ENCODE measurements around the gene CUBN.

Gene CUBN

DNA sequence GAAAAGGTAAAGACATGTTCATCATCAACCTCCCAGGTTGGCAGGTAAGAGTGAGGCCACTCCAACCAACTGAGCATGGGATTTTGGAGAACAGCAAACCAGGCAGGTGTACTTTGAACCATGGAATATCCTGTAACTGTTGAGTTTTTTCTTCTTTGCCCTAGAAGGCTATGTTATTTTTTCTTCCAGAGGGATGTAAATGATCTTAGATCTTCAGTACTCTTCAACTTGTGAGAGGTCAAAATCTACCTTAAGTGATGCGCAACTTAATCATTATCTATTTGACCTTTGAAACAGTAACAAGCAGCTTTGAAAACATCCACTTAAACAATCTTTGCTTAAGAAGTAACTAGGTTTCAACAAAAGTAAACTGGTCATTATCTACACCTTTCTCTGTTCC is at the start of gene CUBN:
CUBN (minus strand) TSS at position 71 of the 400 bp plus-strand sequence; CDS start at position 25, 46 bp downstream.
- DNase-seq = no peak

DNA sequence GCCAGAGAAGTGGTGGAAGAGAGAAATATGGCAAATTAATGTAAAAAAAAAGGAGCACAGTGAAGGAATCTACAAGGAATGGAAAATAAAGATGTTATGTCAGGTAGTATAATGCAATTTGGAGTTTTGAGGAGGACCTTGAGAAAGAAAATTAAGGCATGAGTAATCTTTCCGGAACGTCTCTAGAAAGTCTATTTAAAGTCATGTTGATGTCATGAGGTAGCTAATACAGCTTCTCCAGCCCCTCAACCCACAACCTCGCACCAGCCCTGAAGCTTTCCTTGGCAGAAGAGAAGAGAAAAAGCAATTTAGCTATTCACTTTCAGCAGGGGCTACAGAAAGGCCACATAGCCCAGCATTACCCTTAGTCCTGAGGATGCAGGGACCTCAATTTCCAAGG is 49.4 kb upstream of the CUBN start:
- DNase-seq = no peak

DNA sequence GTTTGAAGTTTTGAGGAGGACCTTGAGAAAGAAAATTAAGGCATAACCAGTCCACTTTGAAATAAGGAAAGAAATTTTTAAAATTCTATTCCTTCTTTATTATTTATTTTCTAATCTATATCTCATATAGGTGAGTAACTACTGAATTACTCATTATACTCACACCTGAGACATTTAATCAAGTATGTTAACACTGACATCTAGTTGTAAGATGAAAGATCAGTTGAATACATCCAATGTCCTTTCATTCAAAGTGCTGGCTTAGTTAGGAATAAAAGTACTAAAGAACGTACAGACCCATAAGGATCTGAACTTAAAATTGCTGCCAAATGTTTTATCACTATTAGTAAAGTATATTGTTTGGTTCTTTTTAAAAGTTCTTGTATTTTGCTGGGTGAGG is 48.4 kb upstream of the CUBN start:
- DNase-seq = no peak

DNA sequence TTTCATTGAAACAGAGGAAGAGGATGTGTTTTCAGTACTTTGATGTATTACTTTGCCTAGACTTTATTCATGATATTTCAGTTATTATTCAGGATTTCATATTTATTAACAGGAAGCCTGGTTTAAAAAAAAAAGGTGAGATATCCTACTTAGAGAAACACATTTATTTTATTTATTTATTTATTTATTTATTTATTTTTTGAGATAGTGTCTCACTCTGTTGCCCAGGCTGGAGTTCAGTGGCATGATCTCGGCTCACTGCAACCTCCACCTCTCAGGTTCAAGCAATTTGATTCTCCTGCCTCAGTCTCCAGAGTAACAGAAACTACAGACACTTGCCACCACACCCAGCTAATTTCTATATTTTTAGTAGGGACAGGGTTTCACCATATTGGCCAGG is 47.4 kb upstream of the CUBN start:
- DNase-seq = no peak

DNA sequence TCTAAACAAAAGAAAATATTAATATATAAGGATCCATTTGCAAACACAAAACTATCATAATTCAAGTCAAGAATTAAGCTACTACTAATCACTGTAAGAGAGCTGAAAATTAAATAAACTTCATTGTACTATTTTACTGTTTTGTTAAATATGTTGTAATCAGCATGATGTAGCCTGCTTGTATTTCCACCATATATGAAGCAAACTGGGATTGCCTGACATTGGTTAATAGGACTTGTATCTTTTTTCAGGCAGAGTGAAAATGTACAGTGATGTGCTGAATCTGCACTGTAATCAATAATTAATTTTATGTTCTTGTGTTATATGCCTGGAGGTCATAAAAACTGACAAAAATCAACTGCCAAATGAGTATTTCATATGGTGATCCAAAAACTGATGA is 46.5 kb upstream of the CUBN start:
- no peak for DNase-seq

DNA sequence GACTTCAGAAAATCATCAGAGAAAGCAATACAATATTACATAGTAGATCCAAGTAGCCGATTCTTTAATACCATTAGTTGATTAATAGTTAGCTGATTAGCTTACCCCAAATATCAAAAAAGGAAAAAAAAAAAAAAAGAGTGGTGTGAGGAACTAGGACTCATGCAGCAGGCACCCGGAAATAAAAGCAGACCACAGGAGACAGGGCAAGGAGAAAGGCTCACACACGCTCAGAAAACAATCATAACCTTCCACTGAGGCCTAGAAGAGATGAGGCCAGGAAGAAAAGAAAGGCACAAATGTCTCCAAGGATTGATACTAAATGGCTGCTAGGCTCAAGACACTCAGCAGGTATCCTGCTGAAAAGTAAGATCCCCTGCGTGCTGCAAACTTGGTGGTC is 45.9 kb upstream of the CUBN start:
- DNase-seq = no peak

DNA sequence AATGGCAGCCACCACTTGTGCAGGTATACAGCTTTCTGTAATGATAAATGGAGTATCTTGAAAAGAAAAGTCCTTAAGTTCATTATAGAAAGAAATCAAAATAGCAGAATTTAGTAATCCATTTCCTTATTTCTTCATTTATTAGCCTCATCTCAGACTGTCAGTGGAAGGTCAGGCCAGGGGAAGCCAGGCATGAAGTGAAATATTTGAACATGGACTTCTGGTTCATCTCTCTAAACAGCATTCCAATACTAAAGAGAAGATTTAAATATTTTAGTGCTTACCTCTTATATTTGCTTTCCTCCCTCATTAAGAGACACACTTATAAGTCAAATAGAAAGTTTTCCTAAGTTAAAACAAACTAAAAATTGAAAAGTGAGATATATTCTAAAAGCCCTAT is 45.0 kb upstream of the CUBN start:
- DNase-seq = no peak

DNA sequence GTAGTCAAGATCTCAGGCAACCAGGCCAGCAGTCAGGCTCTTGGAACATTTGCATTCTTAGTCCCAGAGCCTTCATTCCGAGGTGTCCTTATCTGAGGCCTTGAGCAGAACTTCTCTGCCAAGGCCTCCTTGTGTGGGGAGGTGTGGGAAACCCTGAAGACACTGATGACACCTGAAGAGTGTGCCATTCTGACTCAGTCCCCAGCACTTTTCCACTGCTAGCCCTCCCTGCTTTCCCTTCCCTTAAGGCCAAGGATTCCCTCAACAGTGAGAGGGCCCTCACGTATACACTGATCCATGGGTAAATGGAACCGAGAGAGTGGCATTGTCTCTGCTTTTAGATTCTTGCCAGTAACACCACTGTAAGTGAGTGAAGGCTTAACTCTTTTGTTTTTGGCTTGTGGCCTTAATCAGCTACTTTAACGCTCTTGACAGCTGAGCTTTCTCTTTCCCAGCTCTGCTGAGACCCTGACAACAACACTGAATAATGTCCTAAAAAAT is 41.6 kb upstream of the CUBN start:
- no peak for DNase-seq

DNA sequence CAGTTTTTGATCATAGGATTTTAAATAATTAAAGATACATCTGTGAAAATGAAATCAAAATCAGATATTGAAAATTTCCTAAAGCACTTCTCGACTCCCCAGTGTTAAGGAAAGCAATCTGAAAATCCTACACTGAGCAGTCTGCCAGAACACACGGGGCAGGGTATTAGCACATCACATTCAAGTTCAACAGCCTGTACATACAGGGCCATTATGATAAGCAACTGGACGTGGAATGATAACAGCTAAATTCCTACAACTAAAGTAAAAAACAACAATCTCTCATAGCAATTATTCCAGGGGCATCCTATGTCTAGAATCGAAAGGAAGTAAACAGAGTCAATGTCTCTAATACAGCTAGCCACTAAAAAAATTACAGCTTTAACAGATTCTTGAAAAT is 40.2 kb upstream of the CUBN start:
- no peak for DNase-seq

DNA sequence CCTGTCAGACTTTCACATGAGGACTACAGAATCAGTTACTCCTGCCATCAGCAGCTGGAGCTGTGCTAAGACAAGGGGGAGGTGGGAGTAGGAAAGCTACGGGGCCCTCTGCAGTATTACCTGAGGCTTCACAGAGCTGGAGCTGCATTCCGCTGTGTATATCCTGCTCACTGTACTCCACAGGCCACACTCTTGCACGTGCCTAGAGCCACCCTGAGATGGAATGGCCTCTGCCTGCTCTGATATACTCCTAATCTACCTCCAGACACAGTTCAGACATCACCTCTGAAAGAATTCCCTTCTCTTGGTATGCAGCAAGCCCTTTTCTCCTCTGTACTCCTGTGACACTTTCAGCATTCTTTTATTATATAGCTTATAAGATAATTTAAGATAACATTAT is 37.1 kb upstream of the CUBN start:
- DNase-seq = no peak

DNA sequence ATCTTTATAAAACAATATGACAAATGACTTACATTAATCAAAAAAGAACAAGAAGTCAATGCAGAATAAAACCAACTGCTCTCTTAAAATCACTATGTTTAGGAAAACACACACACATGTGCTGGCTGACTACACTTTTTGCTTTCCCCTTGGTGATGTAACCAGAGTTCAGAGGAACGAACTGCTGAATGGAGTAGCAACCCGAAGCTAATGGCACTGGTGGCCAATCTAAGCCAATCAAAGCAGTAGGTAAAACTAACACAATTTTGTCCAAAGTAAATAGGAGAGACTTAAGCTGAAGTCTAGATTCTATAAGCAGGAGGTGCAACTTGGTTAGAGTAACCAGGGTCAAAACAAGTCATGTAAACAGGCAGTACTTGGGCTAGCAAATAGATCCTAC is 33.2 kb upstream of the CUBN start:
- no peak for DNase-seq

DNA sequence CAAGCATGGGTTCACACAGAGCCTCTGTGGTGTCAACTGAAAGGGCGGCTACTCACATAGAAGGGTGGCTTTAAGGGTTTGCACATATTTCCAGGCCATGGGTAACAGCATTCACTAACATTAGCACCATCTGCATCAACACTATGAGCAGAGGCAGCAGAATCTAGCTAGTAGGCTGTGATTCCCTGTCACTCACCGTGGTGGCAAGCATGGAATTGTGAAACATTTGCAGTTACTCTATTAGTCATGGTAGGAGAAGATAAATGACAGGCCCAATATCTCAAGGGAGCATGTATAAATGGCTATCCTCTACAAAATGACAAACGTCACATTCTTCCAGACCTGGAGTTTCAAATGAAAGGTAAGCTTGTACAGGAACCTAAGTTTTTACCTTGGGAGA is 32.2 kb upstream of the CUBN start:
- DNase-seq = no peak

DNA sequence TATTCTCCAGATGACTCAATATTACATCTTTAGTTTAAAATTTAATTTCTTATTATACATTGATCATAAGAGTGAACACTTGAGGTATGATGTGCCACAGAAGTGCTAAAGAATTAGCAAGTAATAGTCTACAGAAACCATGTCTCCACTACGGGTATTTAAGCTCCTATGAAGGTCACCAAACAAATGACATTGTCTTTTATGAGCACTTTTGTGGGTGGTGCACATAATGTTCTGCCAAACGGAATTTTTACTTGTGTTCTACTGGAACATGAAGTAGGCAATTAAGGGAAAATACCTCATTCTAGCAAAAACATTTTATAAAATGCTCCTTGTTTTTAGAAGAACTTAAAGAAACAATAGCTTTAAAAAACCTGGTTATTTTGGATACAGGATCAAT is 27.4 kb upstream of the CUBN start:
- no peak for DNase-seq

DNA sequence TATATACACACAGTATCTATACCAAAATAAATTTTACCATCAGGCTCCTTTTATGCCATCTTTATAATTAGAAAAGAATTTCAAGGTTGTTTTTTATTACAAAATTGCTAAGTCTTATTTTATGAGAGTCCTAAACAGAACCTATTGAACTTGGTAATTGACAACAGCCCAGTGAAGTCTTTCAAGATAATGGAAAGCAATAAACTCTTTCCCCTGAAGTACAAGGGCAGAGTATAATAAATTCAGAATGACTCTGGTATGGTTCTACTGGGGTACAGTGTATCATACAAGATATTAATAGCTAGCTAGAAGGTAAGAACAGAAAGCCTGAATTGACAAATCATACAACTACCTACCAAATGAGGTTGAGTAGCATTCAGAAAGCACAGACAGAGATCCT is 26.2 kb upstream of the CUBN start:
- DNase-seq = no peak

DNA sequence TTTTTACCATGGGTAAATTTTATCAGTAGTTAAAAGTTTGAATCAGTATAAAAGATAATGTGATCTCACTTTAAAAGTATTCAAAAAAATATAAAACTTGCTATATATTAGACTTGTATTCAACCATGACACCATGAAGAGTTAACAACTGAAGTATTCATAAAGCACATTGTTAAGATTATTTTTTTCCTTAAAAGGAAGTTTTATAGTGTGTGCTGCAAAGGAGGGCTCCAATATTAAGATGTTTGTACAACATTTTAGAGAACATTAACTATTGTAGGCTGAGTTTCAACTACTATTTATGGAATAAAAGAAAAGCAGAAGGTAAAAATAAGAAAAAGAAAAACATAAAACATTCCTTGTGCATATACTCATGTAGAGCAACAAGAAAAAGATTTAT is 24.5 kb upstream of the CUBN start:
- no peak for DNase-seq

DNA sequence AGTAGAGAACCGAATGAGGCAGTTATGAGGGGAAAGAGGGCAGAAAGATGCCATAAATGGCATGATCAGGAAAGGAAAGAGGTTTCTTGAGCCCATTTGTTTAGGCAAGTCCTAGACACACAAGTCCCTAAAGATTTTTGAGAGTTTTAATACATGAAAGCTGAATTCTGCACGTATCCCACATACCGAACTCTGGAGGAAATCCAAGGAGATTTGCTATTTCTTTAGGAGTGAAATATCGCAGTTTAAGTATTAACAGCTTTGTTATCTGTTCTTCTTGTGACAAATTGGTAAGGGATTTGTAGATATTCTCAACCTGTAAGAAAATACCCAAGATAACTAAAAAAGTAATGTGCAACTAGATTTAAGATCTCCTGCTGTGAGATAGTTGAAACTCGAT is 23.7 kb upstream of the CUBN start:
- DNase-seq = no peak

DNA sequence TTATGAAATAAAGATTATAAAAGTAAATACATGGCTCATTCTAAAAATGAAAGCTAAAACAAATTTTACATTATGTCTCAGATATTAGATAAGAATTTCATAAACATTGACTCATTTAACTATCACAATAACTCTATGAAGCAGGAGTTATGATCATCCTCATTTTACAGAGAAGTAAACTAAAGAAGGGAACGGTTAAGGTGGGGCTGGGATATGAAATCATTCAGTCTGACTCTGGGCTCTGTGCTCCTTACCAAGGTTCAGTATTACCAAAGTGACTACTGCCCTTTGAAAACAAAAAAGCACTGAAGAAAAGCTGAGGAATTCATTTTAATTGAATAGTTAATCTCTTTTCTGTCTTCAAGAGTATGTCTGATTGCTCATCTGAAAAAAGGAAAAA is 22.1 kb upstream of the CUBN start:
- DNase-seq = no peak

DNA sequence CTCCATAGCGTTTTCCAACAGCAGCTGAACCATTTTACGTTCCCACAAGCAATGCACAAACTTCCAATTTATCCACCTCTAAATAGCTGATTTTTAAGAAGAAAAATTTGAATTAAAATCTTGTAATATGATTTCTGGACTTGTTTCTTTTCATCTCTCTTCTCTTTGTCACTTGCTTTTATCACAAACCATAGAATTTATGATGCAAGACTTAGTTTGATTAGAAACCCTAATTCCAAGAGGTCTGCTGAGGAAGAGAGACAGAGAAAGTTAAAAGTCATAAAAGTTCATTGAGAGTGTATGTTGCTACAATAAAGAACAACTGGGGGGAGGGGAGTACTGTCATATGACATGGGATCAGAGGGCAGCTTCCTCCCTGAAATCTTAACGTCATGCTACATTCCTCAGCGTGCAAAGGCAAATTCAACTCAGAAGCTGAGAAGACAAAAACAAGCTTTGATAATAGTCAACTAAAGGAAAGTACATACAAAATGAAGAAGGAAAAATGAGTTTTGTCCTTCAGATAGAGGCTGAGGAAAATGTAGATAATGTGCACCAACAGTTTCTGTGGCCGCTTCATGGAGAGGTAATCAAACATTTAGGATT is 18.4 kb upstream of the CUBN start:
- DNase-seq = no peak

DNA sequence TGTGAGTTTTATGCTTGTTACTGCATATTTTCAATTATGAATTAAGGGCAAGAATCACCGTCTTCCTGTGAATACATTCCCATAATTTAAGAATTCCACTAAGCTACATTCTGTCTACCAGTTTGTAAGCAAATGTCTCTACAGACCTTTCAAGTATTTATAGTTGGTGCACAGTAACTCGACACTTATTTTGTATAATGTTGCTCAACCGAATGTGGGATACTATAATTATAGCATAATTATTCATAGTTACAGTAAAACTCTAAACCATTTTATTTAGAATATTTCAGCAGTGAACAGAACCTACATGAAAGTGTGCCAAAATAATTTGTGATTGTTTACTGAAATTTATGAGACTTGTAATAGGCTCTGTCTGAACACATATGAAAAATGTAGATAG is 17.3 kb upstream of the CUBN start:
- no peak for DNase-seq

DNA sequence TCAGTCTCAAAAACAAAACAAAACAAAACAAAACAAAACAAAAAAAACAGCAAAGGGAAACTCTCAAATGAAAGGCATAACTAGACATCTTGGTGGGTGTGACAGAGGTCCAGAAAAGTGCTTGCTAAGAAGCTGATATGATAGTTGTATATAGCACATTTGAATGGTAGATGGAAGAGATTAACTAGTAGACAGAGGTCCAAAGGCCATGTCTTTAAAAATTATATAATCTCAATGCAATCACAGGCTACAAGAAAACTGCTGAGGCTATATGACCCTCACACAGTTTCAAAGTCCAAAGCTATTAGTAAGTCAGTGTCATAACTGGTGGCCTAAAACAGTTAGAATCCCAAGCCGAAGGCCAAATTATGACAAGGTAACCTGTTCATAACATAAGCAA is 15.6 kb upstream of the CUBN start:
- DNase-seq = no peak

DNA sequence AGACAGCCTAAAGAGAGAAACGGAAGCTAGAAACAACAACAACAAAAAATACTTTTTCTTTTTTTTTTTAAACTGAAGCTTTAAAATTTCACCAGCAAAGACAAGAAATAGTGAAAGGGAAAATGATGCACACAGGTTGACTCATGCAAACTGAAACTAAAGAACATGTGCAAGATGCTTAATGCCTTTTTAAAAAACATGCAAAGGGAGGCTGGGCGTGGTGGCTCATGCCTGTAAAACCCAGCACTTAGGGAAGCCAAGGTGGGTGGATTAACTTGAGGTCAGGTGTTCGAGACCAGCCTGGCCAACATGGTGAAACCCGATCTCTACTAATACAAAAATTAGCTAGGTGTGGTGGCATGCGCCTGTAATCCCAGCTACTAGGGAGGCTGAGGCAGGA is 15.1 kb upstream of the CUBN start:
- DNase-seq = no peak

DNA sequence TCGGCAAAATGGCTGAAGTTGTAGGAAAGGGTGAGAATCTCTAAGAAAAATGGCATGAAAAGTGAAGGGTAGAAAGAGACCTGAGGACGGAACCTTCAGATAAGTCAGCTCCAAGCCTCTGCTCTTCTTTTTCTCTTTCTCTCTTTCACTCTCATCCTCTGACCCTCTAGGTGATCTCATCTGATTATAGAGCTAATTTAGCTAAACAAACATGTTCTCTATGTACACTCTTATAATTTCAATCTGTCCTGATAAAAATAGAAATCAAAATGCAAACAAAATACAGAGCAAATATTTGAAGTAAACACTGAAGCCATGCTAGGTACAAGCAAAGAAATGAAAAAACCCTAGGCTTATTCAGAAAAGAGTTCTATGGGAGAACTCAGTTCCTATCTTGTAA is 14.4 kb upstream of the CUBN start:
- DNase-seq = no peak

DNA sequence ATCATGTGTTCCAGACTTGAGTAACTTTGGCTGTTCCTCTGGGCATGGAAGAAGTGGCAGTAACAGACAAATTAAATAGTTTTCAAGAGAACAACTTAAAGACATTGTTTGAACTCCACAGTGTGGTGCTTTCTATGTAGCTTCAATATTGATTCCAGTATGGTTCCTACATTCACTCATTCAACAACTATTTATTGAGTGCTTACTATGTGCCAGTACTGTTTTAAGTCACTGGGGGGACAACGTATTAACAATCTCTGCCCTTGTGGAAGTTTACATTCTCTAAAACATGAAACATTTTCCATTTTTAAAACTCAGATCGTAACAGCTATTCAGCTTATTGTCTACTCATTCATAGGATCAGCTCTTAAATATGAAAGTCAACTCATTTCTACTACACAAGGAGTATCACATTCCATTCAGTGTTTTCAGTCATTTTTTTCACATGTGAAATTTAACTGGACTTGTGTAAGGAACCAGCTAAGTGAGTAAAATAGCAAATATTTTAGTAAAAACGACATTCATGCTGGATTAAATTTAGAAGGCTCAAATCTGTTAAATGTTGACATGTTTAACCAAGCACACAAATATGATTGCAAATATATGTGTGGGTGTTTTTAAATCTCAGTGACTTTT is 13.6 kb upstream of the CUBN start:
- no peak for DNase-seq

DNA sequence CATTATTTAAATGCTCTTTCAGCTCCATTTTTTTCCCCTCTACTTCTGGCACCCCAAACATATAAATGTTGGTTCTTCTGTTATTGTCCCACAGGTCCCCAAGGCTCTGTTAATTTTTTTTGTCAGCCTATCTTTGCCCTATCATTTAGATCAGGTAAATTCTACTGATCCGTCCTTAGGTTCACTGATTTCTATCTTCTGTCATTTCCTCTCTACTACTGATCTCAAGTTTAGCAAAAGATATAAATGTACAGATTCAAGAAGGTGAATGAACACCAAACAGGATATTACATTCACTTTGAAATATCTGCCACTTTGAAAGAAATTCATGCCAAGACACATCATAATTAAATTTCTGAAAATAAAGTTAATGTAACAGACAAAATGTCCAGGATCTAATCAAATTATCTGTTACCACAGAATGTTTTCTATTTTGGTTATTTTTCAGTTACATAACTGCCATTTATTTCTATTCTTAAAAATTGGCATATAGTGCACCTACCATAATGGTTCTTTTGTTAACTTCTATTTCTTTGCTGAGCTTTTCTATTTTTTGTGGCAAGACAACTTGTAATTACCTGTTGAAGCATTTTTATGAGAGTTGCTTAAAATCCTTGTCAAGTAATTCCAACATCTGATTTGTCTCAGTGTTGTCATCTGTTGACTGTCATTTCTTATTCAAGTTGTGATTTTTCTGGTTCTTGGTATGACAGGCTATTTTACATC is 12.1 kb upstream of the CUBN start:
- no peak for DNase-seq

DNA sequence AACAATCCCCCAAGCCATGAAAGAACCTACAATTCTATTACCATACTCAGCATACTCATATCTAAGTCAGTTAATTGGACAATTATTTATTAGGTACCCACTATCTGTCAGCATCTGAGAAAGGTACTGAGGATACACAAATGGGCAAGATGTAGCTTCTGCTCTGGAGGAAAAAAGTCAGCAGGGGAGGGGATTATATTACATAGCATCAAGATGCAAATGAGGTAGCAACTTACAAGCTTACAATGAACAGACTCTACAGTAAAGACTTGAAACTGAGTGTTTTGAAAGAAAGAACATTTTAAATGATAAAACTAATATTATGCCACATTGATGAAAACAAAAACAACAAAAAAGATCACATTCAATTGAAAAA is 10.8 kb upstream of the CUBN start:
- DNase-seq = no peak
